Upper lobe of left lung (tissue), 6 donors: ENCODE measurements around the gene FADS2. TPM values are rescaled to one million over a fixed set of nuclear protein-coding genes. Genes with fewer than 3 reads are reported as not detected.

Experiments used
- ATAC-seq, 2 donors: fragments of 200-7000 bp; cut with Tn5 transposase; one replicate each; pipeline ENCODE4 v1.9.1; 2022; ENCODE audit warnings: mild to moderate bottlenecking in 2 of 2, moderate library complexity in 2 of 2; ENCODE audit not compliant: low FRiP score in 2 of 2
- DNase-seq, 2 donors: peaks; one replicate each; pipeline ENCODE4 v3.0.0-alpha.2; 2019 to 2020
- H3K27ac ChIP-seq, 4 donors: fragments of 200-600 bp; sonication (generic); one replicate each; pipeline ENCODE4 v1.5.1; 2016 to 2019
- H3K27me3 ChIP-seq, 4 donors: fragments of 200-600 bp; sonication (generic); one replicate each; pipeline ENCODE4 v1.5.1; 2017 to 2019
- H3K36me3 ChIP-seq, 4 donors: fragments of 200-600 bp; sonication (generic); one replicate each; pipeline ENCODE4 v1.5.1; 2016 to 2019
- H3K4me1 ChIP-seq, 4 donors: fragments of 200-600 bp; sonication (generic); one replicate each; pipeline ENCODE4 v1.5.1; 2018 to 2019
- H3K4me3 ChIP-seq, 4 donors: fragments of 200-600 bp; sonication (generic); one replicate each; pipeline ENCODE4 v1.5.1; 2017 to 2019; ENCODE audit warnings: mild to moderate bottlenecking in 2 of 4, moderate library complexity in 1 of 4
- H3K9me3 ChIP-seq, 4 donors: fragments of 200-600 bp; sonication (generic); one replicate each; pipeline ENCODE4 v1.5.1; 2018 to 2019
- CTCF ChIP-seq, 6 experiments: fragments of 450-650 bp in 4 of 6; fragments of 200-600 bp in 2 of 6; sonication (generic) in 2 of 6; IDR thresholded peaks; one replicate each; pipeline ENCODE4 v1.5.1; 2016 to 2019; ENCODE audit warnings: antibody characterized with exemption in 6 of 6
- EP300 ChIP-seq, 4 donors: sonication (generic); formaldehyde crosslinking; IDR thresholded peaks; one replicate each; pipeline ENCODE4 v1.5.1; 2017; ENCODE audit warnings: antibody characterized with exemption in 4 of 4, control low read depth in 2 of 4
- POLR2A ChIP-seq, 4 donors: fragments of 450-650 bp; IDR thresholded peaks; one replicate each; pipeline ENCODE4 v1.5.1; 2016 to 2017; ENCODE audit warnings: antibody characterized with exemption in 4 of 4, mild to moderate bottlenecking in 2 of 4
- POLR2AphosphoS5 ChIP-seq, 2 donors: sonication (generic); formaldehyde crosslinking; IDR thresholded peaks; one replicate each; pipeline ENCODE4 v1.5.1; 2017; ENCODE audit warnings: antibody characterized with exemption in 2 of 2
- WGBS, 2 donors: methylation state at CpG; one replicate each; pipeline ENCODE4 v1.1.5; 2017 to 2018; 5-methylcytosine and 5-hydroxymethylcytosine counted together
- total RNA-seq, 6 donors: library from RNA; depleted of rRNA in 4 of 6; stranded (reverse); fragments of >200 nt in 4 of 6; gene quantifications; one replicate each; pipeline versions ENCODE4 v1.1.0 to v1.2.1, GENCODE V29; 2016 to 2021
- donor health status: DM: no; HTN: no; CAD: no; lungs with moderate emphysema.
- donor health status: DM: no; HTN: yes; CAD: no; lungs with severe emphysema.

The FADS2 gene
- total RNA-seq, 6 donors from 2014 or later: 13.5 to 92.5 (median 50.7) TPM

GRCh38 chr11:61780581-61781162, 47.4 kb upstream of the FADS2 start:
- Histone ChIP-seq H3K4me1 (peaks cover 9 to 18% (median 10%) of the 10 kb centered on the region in 4 donors), H3K27me3 (no peaks in the 10 kb centered on the region), H3K36me3 (peaks cover 0 to 32% (median 20%) of the 10 kb centered on the region in 4 donors), H3K4me3 (no peak overlapping the region), H3K9me3 (no peaks in the 10 kb centered on the region), H3K27ac (no peak overlapping the region)
- 86 to 89% methylated on average over 9 of the region's 9 CpGs for WGBS, 2 donors
- TF ChIP-seq POLR2A (IDR thresholded peaks at IDR 0.05): no peak
- TF ChIP-seq CTCF (IDR thresholded peaks at IDR 0.05): no peak
- TF ChIP-seq POLR2AphosphoS5 (IDR thresholded peaks at IDR 0.05): no peak
- no peak for TF ChIP-seq EP300 (IDR thresholded peaks at IDR 0.05)
- no peak for ATAC-seq
- DNase-seq: no peak

- Histone ChIP-seq H3K4me1 (peaks cover 9 to 15% (median 10%) of the 10 kb centered on the region in 4 donors), H3K9me3 (no peaks in the 10 kb centered on the region), H3K36me3 (peaks cover 0 to 41% (median 28%) of the 10 kb centered on the region in 4 donors), H3K27me3 (no peaks in the 10 kb centered on the region), H3K4me3 (no peak overlapping the region), H3K27ac (no peak overlapping the region)
- 64 to 90% methylated on average over 2 to 5 of the region's 5 CpGs for WGBS, 2 donors
- DNase-seq (no peak), ATAC-seq (no peak)
- no peak for TF ChIP-seq EP300 (IDR thresholded peaks at IDR 0.05)
Measured at GRCh38 chr11:61781585-61781984, 46.5 kb upstream of the FADS2 start.

GRCh38 chr11:61782299-61782698, 45.8 kb upstream of the FADS2 start:
- Histone ChIP-seq H3K4me3 (no peak overlapping the region), H3K9me3 (no peaks in the 10 kb centered on the region), H3K4me1 (peaks cover 5 to 8% (median 6%) of the 10 kb centered on the region in 4 donors), H3K27ac (no peak overlapping the region), H3K36me3 (peaks cover 0 to 48% (median 35%) of the 10 kb centered on the region in 4 donors), H3K27me3 (no peaks in the 10 kb centered on the region)
- no peak for TF ChIP-seq POLR2A (IDR thresholded peaks at IDR 0.05)
- no peak for TF ChIP-seq POLR2AphosphoS5 (IDR thresholded peaks at IDR 0.05)
- TF ChIP-seq CTCF (IDR thresholded peaks at IDR 0.05): no peak
- DNase-seq: no peak
- WGBS, 2 donors: 85 to 92% methylated on average over 3 of the region's 3 CpGs
- no peak for ATAC-seq

GRCh38 chr11:61782841-61783240, 45.3 kb upstream of the FADS2 start:
- peaks cover 3 to 53% (median 39%) of the 10 kb centered on the region in 4 donors for H3K36me3 ChIP-seq
- TF ChIP-seq CTCF (IDR thresholded peaks at IDR 0.05) (no peak), POLR2A (IDR thresholded peaks at IDR 0.05) (no peak), EP300 (IDR thresholded peaks at IDR 0.05) (no peak), POLR2AphosphoS5 (IDR thresholded peaks at IDR 0.05) (no peak)
- peaks cover 0 to 2% (median under 1%) of the 10 kb centered on the region in 4 donors for H3K4me1 ChIP-seq
- no peak for ATAC-seq
- DNase-seq: peak in 1 of 2 donors; percentile 29
- WGBS, 2 donors: 95 to 97% methylated on average over 9 to 11 of the region's 11 CpGs
- no peaks in the 10 kb centered on the region for H3K9me3 ChIP-seq
- no peak overlapping the region for H3K4me3 ChIP-seq
- H3K27me3 ChIP-seq: no peaks in the 10 kb centered on the region
- H3K27ac ChIP-seq: no peak overlapping the region

- Histone ChIP-seq H3K36me3 (peaks cover 13 to 64% (median 48%) of the 10 kb centered on the region in 4 donors), H3K9me3 (no peaks in the 10 kb centered on the region), H3K4me1 (no peaks in the 10 kb centered on the region), H3K27me3 (no peaks in the 10 kb centered on the region), H3K27ac (no peak overlapping the region), H3K4me3 (no peak overlapping the region)
- TF ChIP-seq POLR2A (IDR thresholded peaks at IDR 0.05) (no peak), EP300 (IDR thresholded peaks at IDR 0.05) (no peak), CTCF (IDR thresholded peaks at IDR 0.05) (no peak), POLR2AphosphoS5 (IDR thresholded peaks at IDR 0.05) (no peak)
- DNase-seq (peak in 1 of 2 donors; percentile 55), ATAC-seq (no peak)
- 59 to 72% methylated on average over 10 to 11 of the region's 13 CpGs for WGBS, 2 donors
Measured at GRCh38 chr11:61783717-61784505, 44.2 kb upstream of the FADS2 start.
